GM23338 (cell line): ENCODE measurements around the gene FAM13A. TPM values are rescaled to one million over a fixed set of nuclear protein-coding genes. Genes with fewer than 3 reads are reported as not detected.

ENCODE experiments used
- ATAC-seq: fragments of 200-7000 bp; cut with Tn5 transposase; 3 replicates; pipeline ENCODE4 v1.9.1; 2020
- DNase-seq: peaks from one replicate; pipeline ENCODE4 v3.0.0-alpha.2; 2015; ENCODE audit warnings: low spot score
- H2AFZ ChIP-seq: fragments of 200-600 bp; sonication (generic); 2 replicates; pipeline ENCODE4 v1.8.0; 2016; ENCODE audit warnings: antibody characterized with exemption, mild to moderate bottlenecking, moderate library complexity
- H3F3A ChIP-seq: fragments of 200-600 bp; sonication (generic); replicated peaks from 2 replicates; pipeline ENCODE4 v1.8.0; 2017; ENCODE audit warnings: antibody characterized with exemption, mixed run types, low read depth
- H3K27ac ChIP-seq: fragments of 200-600 bp; sonication (generic); 2 replicates; pipeline ENCODE4 v1.6.1; 2016; ENCODE audit warnings: low read depth
- H3K27me3 ChIP-seq: fragments of 200-600 bp; sonication (generic); 2 replicates; pipeline ENCODE4 v1.8.0; 2016; ENCODE audit warnings: mild to moderate bottlenecking, mixed run types, moderate library complexity; ENCODE audit not compliant: insufficient read depth
- H3K36me3 ChIP-seq: fragments of 200-600 bp; sonication (generic); 2 replicates; pipeline ENCODE4 v1.8.0; 2016; ENCODE audit warnings: mild to moderate bottlenecking; ENCODE audit not compliant: insufficient read depth
- H3K4me1 ChIP-seq: fragments of 200-600 bp; sonication (generic); 2 replicates; pipeline ENCODE4 v1.8.0; 2016; ENCODE audit warnings: mild to moderate bottlenecking, moderate library complexity; ENCODE audit not compliant: insufficient read depth
- H3K4me2 ChIP-seq: fragments of 200-600 bp; sonication (generic); 2 replicates; pipeline ENCODE4 v1.7.1; 2017; ENCODE audit warnings: mixed run types
- H3K4me3 ChIP-seq: fragments of 200-600 bp; sonication (generic); 2 replicates; pipeline ENCODE4 v1.6.1; 2016; ENCODE audit warnings: mixed run types
- H3K79me2 ChIP-seq: fragments of 200-600 bp; sonication (generic); replicated peaks from 2 replicates; pipeline ENCODE4 v1.8.0; 2017; ENCODE audit warnings: mild to moderate bottlenecking; ENCODE audit not compliant: insufficient read depth
- H3K9me2 ChIP-seq: fragments of 200-600 bp; sonication (generic); 2 replicates; pipeline ENCODE4 v1.8.0; 2017; ENCODE audit not compliant: insufficient read depth
- H4K20me1 ChIP-seq: fragments of 200-600 bp; sonication (generic); replicated peaks from 2 replicates; pipeline ENCODE4 v1.8.0; 2017; ENCODE audit warnings: mild to moderate bottlenecking; ENCODE audit not compliant: insufficient read depth
- H3K27ac Mint-ChIP-seq: 2 replicates; pipeline ENCODE4 v1.8.0; 2020; ENCODE audit warnings: inconsistent platforms, mild to moderate bottlenecking, moderate library complexity, mixed read lengths
- H3K27me3 Mint-ChIP-seq: 3 replicates; pipeline ENCODE4 v1.8.0; 2022; ENCODE audit warnings: low read depth, mild to moderate bottlenecking, moderate library complexity, mixed read lengths, inconsistent platforms; ENCODE audit not compliant: insufficient read depth, poor library complexity
- H3K36me3 Mint-ChIP-seq: 3 replicates; pipeline ENCODE4 v1.8.0; 2021; ENCODE audit warnings: low read depth, mild to moderate bottlenecking, inconsistent platforms, moderate library complexity, mixed read lengths
- H3K4me1 Mint-ChIP-seq: 3 replicates; pipeline ENCODE4 v1.8.0; 2020; ENCODE audit warnings: mild to moderate bottlenecking, inconsistent platforms, mixed read lengths
- H3K4me3 Mint-ChIP-seq: 3 replicates; pipeline ENCODE4 v1.8.0; 2021; ENCODE audit warnings: moderate library complexity, mild to moderate bottlenecking, inconsistent platforms, mixed read lengths
- H3K9me3 Mint-ChIP-seq: 3 replicates; pipeline ENCODE4 v1.8.0; 2020; ENCODE audit warnings: moderate library complexity, mild to moderate bottlenecking, inconsistent platforms, mixed read lengths
- ETS1 ChIP-seq: IDR thresholded peaks from 2 replicates; pipeline ENCODE4 v1.6.1; 2016; ENCODE audit warnings: antibody characterized with exemption
- EZH2 ChIP-seq: fragments of 200-600 bp; sonication (generic); IDR thresholded peaks from one replicate; pipeline ENCODE4 v1.8.0; 2017; ENCODE audit warnings: antibody characterized with exemption, mild to moderate bottlenecking, low read depth; ENCODE audit not compliant: unreplicated experiment
- POLR2AphosphoS5 ChIP-seq: IDR thresholded peaks from 2 replicates; pipeline ENCODE4 v1.6.1; 2016; ENCODE audit warnings: antibody characterized with exemption, low read depth
- STAT1 ChIP-seq: IDR thresholded peaks from one replicate; pipeline ENCODE4 v1.6.1; 2016; ENCODE audit warnings: antibody characterized with exemption; ENCODE audit not compliant: unreplicated experiment
- ZNF114 ChIP-seq: fragments of 250-450 bp; sonication (Bioruptor Pico); IDR thresholded peaks from 2 replicates; pipeline ENCODE4 v1.5.0; 2020; ENCODE audit warnings: mild to moderate bottlenecking, moderate library complexity
- polyA plus RNA-seq: library from polyadenylated mRNA; unstranded; fragments of >200 nt; fragmentation: Nextera tagmentation; extraction: Ambion mirVana; gene quantifications from 2 replicates; pipeline ENCODE4 v1.2.1, GENCODE V29; 2016
- total RNA-seq: library from RNA; depleted of rRNA; stranded (reverse); fragments of >200 nt; shearing (Covaris generic); gene quantifications from 2 replicates; pipeline ENCODE4 v1.2.3, GENCODE V29; 2014
- TF ChIP-seq, protein P1 (sequence below): fragments of 250-450 bp; sonication (Bioruptor Pico); IDR thresholded peaks from 2 replicates; pipeline ENCODE4 v1.5.0; 2020; ENCODE audit warnings: mild to moderate bottlenecking, moderate library complexity

FAM13A gene
- total and polyA plus RNA-seq, 2 experiments from 2014 or later = 13.9 to 28.4 TPM

DNA sequence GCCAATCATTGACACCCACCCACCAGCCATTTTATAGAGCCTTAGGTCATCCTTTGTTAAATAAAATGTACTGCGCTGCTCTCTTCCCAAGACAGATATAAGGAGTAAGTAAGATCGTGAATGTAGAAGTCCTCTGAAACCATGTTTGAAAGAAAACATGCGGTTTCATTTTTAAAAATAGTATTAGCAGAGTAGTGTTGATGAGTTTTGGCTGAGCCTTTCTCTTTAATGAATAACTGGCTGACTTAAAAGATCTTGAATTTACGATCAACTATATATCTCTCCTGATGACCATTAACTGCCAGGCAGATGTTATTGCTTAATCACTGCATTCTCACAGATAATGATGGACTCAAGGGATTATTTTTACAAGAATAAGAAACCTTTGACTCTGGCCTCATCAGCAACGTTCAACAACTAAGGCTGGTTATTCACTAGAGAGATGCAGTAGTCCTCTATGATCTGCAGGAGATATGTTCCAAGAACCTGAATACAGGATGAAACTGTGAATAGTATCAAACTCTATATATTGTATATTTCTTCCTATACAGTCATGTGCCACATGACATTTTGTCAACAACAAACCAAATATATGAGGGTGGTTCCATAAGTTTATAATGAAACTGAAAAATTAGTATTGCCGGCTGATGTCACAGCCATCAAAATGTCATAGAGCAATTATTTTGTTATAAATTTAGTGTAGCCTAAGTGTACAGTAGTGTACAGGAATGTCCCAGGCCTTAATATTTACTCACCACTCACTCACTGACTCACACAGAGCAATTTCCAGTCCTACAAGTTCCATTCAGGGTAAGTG lies 80.8 kb downstream of the FAM13A start (continued):
- TF ChIP-seq, protein P1, sequence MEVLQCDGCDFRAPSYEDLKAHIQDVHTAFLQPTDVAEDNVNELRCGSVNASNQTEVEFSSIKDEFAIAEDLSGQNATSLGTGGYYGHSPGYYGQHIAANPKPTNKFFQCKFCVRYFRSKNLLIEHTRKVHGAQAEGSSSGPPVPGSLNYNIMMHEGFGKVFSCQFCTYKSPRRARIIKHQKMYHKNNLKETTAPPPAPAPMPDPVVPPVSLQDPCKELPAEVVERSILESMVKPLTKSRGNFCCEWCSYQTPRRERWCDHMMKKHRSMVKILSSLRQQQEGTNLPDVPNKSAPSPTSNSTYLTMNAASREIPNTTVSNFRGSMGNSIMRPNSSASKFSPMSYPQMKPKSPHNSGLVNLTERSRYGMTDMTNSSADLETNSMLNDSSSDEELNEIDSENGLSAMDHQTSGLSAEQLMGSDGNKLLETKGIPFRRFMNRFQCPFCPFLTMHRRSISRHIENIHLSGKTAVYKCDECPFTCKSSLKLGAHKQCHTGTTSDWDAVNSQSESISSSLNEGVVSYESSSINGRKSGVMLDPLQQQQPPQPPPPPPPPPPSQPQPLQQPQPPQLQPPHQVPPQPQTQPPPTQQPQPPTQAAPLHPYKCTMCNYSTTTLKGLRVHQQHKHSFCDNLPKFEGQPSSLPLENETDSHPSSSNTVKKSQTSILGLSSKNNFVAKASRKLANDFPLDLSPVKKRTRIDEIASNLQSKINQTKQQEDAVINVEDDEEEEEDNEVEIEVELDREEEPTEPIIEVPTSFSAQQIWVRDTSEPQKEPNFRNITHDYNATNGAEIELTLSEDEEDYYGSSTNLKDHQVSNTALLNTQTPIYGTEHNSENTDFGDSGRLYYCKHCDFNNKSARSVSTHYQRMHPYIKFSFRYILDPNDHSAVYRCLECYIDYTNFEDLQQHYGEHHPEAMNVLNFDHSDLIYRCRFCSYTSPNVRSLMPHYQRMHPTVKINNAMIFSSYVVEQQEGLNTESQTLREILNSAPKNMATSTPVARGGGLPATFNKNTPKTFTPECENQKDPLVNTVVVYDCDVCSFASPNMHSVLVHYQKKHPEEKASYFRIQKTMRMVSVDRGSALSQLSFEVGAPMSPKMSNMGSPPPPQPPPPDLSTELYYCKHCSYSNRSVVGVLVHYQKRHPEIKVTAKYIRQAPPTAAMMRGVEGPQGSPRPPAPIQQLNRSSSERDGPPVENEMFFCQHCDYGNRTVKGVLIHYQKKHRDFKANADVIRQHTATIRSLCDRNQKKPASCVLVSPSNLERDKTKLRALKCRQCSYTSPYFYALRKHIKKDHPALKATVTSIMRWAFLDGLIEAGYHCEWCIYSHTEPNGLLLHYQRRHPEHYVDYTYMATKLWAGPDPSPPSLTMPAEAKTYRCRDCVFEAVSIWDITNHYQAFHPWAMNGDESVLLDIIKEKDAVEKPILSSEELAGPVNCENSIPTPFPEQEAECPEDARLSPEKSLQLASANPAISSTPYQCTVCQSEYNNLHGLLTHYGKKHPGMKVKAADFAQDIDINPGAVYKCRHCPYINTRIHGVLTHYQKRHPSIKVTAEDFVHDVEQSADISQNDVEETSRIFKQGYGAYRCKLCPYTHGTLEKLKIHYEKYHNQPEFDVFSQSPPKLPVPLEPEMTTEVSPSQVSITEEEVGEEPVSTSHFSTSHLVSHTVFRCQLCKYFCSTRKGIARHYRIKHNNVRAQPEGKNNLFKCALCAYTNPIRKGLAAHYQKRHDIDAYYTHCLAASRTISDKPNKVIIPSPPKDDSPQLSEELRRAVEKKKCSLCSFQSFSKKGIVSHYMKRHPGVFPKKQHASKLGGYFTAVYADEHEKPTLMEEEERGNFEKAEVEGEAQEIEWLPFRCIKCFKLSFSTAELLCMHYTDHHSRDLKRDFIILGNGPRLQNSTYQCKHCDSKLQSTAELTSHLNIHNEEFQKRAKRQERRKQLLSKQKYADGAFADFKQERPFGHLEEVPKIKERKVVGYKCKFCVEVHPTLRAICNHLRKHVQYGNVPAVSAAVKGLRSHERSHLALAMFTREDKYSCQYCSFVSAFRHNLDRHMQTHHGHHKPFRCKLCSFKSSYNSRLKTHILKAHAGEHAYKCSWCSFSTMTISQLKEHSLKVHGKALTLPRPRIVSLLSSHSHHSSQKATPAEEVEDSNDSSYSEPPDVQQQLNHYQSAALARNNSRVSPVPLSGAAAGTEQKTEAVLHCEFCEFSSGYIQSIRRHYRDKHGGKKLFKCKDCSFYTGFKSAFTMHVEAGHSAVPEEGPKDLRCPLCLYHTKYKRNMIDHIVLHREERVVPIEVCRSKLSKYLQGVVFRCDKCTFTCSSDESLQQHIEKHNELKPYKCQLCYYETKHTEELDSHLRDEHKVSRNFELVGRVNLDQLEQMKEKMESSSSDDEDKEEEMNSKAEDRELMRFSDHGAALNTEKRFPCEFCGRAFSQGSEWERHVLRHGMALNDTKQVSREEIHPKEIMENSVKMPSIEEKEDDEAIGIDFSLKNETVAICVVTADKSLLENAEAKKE (CRISPR knock-in tag) = no peak
- TF ChIP-seq ZNF114 (CRISPR knock-in tag) (no peak), STAT1 (no peak), ETS1 (no peak)

- H3K4me2 ChIP-seq = no peak overlapping the region
- no peak overlapping the region for H3K4me3 Mint-ChIP-seq
- H3K9me2 ChIP-seq = no peaks in the 10 kb centered on the region
- no peaks in the 10 kb centered on the region for H3K27me3 Mint-ChIP-seq
- H3K9me3 Mint-ChIP-seq = no peaks in the 10 kb centered on the region
- ATAC-seq (no peak), DNase-seq (no peak)
- TF ChIP-seq EZH2 (no peak), ZNF114 (CRISPR knock-in tag) (no peak), POLR2AphosphoS5 (no peak)
- no peaks in the 10 kb centered on the region for H3F3A ChIP-seq
- no peaks in the 10 kb centered on the region for H4K20me1 ChIP-seq
- H2AFZ ChIP-seq = no peak overlapping the region
- no peaks in the 10 kb centered on the region for H3K36me3 ChIP-seq
- H3K27me3 ChIP-seq = no peaks in the 10 kb centered on the region
- H3K27ac Mint-ChIP-seq = no peak overlapping the region
- H3K4me1 Mint-ChIP-seq = peaks cover 6% of the 10 kb centered on the region; the same call in 2 of the 3 replicates
- no peak overlapping the region for H3K4me3 ChIP-seq
- H3K79me2 ChIP-seq = no peaks in the 10 kb centered on the region
- peaks cover 11% of the 10 kb centered on the region for H3K4me1 ChIP-seq
- H3K36me3 Mint-ChIP-seq = no peaks in the 10 kb centered on the region
- H3K27ac ChIP-seq = no peak overlapping the region
Observed at GRCh38 chr4:88971536-88971935, 85.4 kb downstream of the FAM13A start.
